ENCODE results near the gene PTTG1IP. TPM values are rescaled to one million over a fixed set of nuclear protein-coding genes. Genes with fewer than 3 reads are reported as not detected.

The PTTG1IP gene
- total RNA-seq, 4 donors from 2014 or later, result 256 to 374 (median 309) TPM

DNA sequence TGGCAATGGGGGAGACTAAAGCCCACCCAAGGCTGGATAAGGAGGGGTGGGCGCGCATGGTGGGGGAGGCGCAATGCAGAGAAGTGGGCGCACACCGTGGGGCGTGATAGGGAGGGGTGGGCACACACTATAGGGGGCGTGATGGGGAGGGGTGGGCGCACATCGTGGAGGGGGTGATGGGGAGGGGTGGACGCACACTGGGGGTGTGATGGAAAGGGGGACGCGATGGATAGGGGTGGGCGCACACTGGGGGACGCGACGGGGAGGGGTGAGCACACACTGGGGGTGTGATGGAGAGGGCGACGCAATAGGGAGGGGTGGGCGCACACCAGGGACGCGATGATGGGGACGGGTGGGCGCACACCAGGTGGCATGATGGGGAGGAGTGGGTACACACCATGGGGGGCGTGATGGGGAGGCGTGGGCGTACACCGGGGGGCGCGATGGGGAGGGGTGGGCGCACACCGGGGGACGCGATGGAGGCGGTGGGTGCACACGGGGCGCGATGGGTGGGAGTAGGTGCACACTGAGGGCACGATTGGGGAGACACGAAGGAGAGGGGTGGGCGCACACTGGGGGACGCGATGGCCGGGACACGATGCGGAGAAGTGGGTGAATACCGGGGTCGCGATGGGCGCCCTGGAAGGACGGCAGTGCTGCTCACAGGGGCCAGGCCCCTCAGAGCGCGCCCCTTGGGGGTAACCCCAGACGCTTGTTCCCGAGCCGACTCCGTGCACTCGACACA, 56.6 kb downstream of the PTTG1IP start:
- Histone ChIP-seq H3K4me3 (replicated peaks in 1 of 3) (peak overlapping the region; percentile 35 to 87 (median 39)), H3K36me3 (peaks cover 3 to 7% of the 10 kb centered on the region in 2 donors), H3K9me3 (no peaks in the 10 kb centered on the region), H3K27ac (peak overlapping the region in 2 of 3 donors; percentile 50 to 61), H3K4me1 (peaks cover 19 to 46% of the 10 kb centered on the region in 2 donors), H3K27me3 (no peaks in the 10 kb centered on the region)
- TF ChIP-seq POLR2A (IDR thresholded peaks at IDR 0.05), result no peak
- TF ChIP-seq, protein P1, sequence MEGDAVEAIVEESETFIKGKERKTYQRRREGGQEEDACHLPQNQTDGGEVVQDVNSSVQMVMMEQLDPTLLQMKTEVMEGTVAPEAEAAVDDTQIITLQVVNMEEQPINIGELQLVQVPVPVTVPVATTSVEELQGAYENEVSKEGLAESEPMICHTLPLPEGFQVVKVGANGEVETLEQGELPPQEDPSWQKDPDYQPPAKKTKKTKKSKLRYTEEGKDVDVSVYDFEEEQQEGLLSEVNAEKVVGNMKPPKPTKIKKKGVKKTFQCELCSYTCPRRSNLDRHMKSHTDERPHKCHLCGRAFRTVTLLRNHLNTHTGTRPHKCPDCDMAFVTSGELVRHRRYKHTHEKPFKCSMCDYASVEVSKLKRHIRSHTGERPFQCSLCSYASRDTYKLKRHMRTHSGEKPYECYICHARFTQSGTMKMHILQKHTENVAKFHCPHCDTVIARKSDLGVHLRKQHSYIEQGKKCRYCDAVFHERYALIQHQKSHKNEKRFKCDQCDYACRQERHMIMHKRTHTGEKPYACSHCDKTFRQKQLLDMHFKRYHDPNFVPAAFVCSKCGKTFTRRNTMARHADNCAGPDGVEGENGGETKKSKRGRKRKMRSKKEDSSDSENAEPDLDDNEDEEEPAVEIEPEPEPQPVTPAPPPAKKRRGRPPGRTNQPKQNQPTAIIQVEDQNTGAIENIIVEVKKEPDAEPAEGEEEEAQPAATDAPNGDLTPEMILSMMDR (IDR thresholded peaks at IDR 0.05), result no peak
- no peak for DNase-seq
- 62 to 72% methylated on average over 50 to 57 of the region's 57 CpGs for WGBS, 2 donors
- intact Hi-C loops (cut with DNase I), result loop anchor here (5.0 to 10.0 kb wide), 2 partner anchors 50 to 118 kb away; no protein-coding TSS in a partner anchor

DNA sequence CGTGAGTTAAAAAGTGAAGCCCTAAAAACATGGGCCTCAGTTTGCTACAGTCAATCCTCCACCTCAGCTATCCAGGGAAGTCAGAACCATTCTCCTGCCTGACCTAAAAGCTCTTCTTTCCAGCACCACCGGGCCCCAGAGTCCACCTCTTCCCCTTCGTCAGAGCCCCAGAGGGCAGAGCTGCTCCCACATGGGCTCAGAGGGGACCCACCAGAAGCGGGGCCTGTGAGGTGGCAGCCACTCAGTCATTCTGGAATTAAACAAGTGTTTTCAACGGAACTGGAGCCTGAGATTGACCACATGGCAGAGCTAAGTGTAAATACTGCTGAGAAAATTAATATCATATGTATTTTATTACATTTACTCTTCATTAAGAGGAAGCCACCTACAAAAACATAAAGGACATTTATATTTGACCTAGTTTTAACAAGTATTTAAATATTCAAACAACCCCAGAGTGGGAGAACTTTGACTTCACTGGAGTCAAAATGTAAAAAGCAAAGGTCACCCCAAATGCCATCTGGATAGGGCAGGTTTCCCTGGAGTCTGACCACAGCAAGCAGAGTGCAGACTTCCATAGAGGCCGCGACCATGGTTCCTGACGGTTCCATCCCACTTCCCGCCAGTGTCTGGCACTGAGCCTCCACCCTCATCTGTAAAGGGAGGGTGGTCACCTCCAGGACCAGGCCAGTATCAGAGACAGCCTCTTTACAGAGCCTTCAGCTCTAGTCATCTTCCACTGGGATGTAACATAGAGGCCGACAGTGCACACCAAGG, 57.5 kb downstream of the PTTG1IP start:
- peak; percentile 28 to 32 for DNase-seq
- peaks cover 19 to 46% of the 10 kb centered on the region in 2 donors for H3K4me1 ChIP-seq
- no peaks in the 10 kb centered on the region for H3K27me3 ChIP-seq
- H3K27ac ChIP-seq, result no peak overlapping the region
- TF ChIP-seq, protein P1 (IDR thresholded peaks at IDR 0.05), result no peak
- TF ChIP-seq POLR2A (IDR thresholded peaks at IDR 0.05), result no peak
- no peak overlapping the region for H3K4me3 ChIP-seq (replicated peaks in 1 of 3)
- 66 to 71% methylated on average over 9 to 10 of the region's 10 CpGs for WGBS, 2 donors
- peaks cover 3 to 7% of the 10 kb centered on the region in 2 donors for H3K36me3 ChIP-seq
- H3K9me3 ChIP-seq, result no peaks in the 10 kb centered on the region
- intact Hi-C loops (cut with DNase I), result loop anchor here (5.0 to 10.0 kb wide), 2 partner anchors 51 to 119 kb away; no protein-coding TSS in a partner anchor

- no peaks in the 10 kb centered on the region for H3K27me3 ChIP-seq
- peaks cover 19 to 46% of the 10 kb centered on the region in 2 donors for H3K4me1 ChIP-seq
- DNase-seq, result no peak
- H3K4me3 ChIP-seq (replicated peaks in 1 of 3), result no peak overlapping the region
- H3K36me3 ChIP-seq, result peaks cover 7% of the 10 kb centered on the region in 2 donors
- 96 to 100% methylated on average over 1 to 7 of the region's 8 CpGs for WGBS, 2 donors
- H3K9me3 ChIP-seq, result no peaks in the 10 kb centered on the region
- TF ChIP-seq, protein P1 (IDR thresholded peaks at IDR 0.05), result no peak
- TF ChIP-seq POLR2A (IDR thresholded peaks at IDR 0.05), result no peak
- intact Hi-C loops (cut with DNase I), result loop anchor here (5.0 to 10.0 kb wide), 2 partner anchors 52 to 120 kb away; no protein-coding TSS in a partner anchor
- peak overlapping the region in 1 of 3 donors; percentile 37 for H3K27ac ChIP-seq
Measured at GRCh38 chr21:44815225-44815624, 58.3 kb downstream of the PTTG1IP start.

- H3K27me3 ChIP-seq, result no peaks in the 10 kb centered on the region
- H3K36me3 ChIP-seq, result peaks cover 7 to 9% of the 10 kb centered on the region in 2 donors
- H3K4me1 ChIP-seq, result peaks cover 19 to 46% of the 10 kb centered on the region in 2 donors
- H3K27ac ChIP-seq, result peak overlapping the region in 1 of 3 donors; percentile 37
- no peak for DNase-seq
- WGBS, 2 donors, result 80 to 84% methylated on average over 11 of the region's 11 CpGs
- no peak for TF ChIP-seq POLR2A (IDR thresholded peaks at IDR 0.05)
- TF ChIP-seq, protein P1 (IDR thresholded peaks at IDR 0.05), result no peak
- no peaks in the 10 kb centered on the region for H3K9me3 ChIP-seq
- no peak overlapping the region for H3K4me3 ChIP-seq (replicated peaks in 1 of 3)
- intact Hi-C loops (cut with DNase I), result loop anchor here (5.0 to 10.0 kb wide), 2 partner anchors 53 to 120 kb away; no protein-coding TSS in a partner anchor
Measured at GRCh38 chr21:44814498-44815023, 58.9 kb downstream of the PTTG1IP start.

All from thyroid gland (tissue), 4 donors.